GM19324 (cell line): Measurements from ENCODE around the gene CRYBA2.

Source experiments
- ATAC-seq: cut with Tn5 transposase; IDR thresholded peaks from one replicate; pipeline ENCODE4 v1.9.1; 2021; ENCODE audit warnings: mild to moderate bottlenecking, moderate library complexity; ENCODE audit not compliant: unreplicated experiment, low FRiP score

CRYBA2 gene

GRCh38 chr2:218999881-219000568 lies 6.8 kb upstream of the CRYBA2 start:
- no peak for ATAC-seq

- no peak for ATAC-seq
These were observed 6.0 kb upstream of the CRYBA2 start for GRCh38 chr2:218999021-218999880.

DNA sequence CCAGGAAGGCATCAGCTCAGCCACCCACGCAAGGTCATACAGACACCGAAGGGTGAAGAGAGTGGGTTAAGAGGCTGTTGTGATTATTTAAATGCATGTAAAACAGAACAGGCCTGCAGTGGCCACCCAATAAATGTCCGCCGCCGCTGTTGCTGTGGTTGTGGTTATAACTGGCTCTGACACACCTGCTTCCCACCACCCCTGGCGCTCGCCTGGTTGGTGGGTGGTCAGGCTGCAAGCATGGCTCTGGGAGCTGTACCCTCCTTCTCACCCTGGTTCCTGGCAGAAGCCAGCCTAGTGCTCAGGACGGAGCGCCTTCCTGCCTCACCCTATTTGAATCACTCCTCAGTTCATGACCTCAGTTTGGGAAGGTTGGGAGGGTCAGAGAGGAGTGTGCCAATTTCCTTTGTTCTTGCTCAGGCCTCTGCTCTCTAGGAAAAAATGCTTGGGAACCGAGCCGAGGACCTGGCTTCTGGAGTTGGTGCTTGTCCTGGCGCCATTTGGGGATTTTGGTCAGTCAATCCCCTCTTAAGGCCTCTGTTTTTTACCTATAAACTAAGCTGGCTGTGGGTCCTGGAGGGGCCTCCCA lies 5.3 kb upstream of the CRYBA2 start:
- ATAC-seq, result no peak

DNA sequence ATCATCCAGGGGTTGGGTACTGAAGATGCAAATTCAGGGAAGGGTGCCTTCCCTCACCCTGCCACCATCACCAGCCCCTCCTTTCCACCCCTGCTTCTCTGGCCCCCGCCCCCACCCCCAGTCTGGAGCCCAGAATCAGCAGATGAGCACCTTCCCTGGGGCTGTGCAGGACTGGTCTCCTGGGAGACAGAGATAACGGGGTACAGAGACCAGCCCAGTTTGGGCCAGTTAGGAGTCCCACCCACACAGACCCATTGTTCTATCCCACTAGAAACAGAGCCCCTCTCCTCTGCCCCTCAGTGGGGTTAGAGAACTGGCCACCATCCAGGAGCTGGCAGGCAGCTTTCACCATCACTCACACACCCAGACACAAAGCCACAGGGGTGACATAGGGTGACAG lies 4.5 kb upstream of the CRYBA2 start:
- ATAC-seq, result no peak

DNA sequence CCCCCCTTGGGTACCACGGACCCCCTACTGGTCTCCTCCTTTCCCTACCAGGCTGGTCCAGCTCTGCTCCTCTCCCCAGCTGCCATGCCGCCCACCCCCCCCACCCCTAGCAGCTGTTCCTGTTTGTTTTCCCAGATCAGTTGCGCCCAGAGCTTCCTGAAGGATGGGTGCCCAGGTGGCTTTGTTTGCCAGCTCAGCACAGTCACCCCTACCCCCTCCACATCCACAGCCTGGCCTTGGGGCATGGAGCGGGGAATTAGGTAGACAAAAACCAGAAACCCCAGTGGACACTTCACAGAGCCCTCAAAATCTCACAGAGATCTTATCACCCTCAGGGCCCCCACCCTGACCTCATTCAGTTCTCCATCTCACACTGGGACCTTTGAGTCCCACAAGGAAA lies 3.7 kb upstream of the CRYBA2 start:
- no peak for ATAC-seq

DNA sequence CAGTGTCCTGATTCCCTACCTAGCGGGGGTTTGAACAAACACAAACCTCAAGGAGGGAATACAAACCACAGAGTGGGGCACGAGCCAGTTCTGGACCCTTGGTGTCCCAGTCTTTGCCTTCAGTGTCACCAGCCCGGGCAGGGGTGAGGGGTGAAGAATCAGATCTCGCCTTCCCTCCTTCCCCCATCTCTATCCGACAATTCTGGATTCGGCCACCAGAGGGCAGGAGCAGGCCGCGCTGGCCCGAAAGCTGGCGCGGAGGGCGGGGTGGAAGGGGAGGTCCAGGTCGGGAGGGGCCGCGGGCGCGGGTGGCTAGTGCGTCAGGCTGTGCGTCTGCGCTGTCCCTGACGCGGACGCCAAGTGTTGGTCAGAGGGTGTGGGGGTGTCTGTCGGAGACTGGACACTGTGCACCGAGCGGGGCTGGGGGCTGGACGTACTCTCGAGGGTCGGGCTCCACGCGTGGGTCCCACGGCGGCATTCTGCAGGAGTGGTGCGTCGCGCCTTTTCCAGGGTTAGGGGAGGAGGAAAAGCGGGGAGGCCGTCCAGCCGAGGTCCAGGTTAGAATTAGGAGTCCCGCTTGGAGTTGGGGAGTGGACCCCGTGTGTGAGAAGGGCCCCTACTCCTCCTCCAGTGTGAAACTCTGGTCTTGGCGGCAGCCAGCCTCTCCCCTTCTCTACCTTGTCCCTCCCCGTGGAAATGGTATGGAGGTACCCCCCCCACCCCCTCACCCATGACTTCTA lies 2.9 kb upstream of the CRYBA2 start:
- ATAC-seq, result no peak

- no peak for ATAC-seq
These were observed 2.3 kb upstream of the CRYBA2 start for GRCh38 chr2:218995561-218995960.

DNA sequence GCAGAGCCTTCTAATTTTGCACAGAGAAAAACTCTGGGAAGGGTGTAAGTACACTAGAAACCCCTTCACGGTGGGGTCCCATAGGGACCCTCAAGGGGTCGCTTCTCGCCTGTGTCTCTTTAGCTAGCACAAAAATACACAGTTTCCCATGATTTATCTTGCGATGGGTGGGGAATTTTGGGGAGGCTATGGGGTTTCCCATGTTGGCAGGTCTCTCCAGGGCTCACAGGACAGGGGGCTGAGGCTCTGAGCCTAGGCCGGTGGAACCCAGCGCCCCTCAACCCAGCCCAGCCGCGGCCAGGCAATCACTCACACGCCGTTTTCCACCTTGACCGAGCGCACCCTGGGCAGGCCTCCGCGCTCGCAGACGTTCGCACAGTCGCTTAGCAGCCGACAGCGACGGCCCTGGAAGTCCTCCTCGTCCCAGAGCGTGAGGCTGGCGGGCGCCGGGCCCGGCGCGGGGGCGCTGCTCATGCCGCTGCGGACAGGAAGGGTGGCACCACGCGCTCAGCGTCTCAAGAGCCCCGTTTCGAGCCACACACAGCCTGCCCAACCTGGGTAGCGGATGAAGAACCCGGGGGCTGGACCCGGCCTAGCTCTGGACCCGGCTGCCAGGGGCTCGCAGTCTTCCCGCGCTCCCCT lies 398 bp downstream of the CRYBA2 start:
- no peak for ATAC-seq

DNA sequence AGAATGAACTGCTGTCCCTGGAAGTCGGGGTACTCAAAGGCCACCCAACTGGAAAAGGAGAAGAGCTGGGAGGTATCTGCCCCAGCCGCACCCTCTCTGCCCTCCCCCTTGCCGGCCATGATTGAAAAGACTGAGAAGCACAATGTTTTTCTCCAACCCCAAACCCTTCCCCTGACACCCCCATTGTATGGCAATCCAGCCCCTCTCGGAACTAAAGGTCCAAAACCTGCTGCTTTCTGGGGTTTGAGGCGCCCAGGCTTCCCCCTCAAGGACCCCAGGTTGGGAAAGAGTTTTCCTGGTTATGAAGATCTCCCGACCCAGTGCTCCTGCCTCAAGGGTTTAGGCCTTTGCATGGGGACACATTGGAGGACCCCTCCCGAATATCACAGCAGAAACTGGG lies 1.0 kb downstream of the CRYBA2 start:
- ATAC-seq, result no peak

- no peak for ATAC-seq
These were observed 1.5 kb downstream of the CRYBA2 start for GRCh38 chr2:218991674-218992168.

- ATAC-seq, result no peak
These were observed 2.6 kb downstream of the CRYBA2 start for GRCh38 chr2:218990612-218991011.

DNA sequence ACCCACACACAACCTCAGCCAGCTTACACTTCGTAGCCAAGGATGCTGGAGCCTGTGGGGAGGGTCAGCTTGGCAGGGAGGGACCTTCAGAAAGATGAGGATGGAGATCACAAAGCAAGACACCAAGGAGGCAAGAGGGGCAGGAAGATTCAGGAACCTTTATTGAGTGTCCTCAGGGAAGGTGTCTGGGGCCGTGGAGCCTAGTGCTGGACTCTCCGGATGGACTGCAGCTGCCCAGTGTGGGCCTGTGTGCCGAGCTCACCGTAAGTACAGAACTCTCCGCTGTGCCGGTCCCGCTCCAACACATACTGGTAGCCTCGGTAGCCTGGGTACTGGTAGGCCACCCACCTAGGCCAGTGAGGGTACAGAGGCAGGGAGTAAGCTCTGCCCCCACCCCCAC lies 3.2 kb downstream of the CRYBA2 start:
- no peak for ATAC-seq

DNA sequence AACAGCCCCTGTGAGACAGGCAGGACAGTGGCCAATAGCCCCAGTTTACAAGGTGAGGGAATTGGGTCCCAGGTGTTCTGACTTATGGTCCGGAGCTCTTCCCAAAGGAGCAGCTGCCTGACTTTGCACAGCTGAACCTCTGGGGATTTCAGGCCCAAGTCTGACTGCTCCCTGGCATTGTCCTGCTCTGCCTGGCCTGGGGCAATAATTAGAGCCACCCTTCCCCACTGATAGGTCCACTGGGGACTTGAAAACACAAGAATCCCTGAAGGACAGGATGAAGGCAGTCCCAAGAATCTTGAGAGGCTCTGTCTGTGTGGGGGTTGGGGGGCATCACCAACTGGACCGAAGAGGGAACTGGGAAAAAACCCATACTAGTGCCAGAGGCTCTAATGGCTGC lies 4.6 kb downstream of the CRYBA2 start:
- no peak for ATAC-seq

- no peak for ATAC-seq
These were observed 5.1 kb downstream of the CRYBA2 start for GRCh38 chr2:218988164-218988563.

- no peak for ATAC-seq
These were observed 7.0 kb downstream of the CRYBA2 start for GRCh38 chr2:218986148-218986761.

- ATAC-seq, result no peak
These were observed 7.7 kb downstream of the CRYBA2 start for GRCh38 chr2:218985325-218986091.

DNA sequence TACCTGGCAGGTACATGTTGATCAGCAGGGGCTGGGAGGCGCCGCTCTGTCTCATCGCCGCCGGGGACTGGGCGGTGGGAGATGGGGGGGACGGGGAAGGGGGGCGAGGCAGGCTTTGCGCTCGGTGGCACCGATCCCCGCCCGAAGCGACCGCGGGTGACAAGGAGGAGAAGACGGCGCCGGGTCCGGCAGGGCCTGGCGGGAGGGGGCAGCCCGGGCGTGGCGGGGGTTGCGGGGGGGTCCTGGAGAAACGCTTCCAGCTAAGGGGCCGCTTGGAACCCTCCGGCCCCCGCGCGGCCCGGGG lies 8.2 kb downstream of the CRYBA2 start, which contains the start of gene FEV:
FEV (minus strand) TSS at position 164 of the 304 bp plus-strand sequence; CDS start at position 55, 109 bp downstream.
- no peak for ATAC-seq

GRCh38 chr2:218984239-218985020 lies 8.8 kb downstream of the CRYBA2 start:
- no peak for ATAC-seq

DNA sequence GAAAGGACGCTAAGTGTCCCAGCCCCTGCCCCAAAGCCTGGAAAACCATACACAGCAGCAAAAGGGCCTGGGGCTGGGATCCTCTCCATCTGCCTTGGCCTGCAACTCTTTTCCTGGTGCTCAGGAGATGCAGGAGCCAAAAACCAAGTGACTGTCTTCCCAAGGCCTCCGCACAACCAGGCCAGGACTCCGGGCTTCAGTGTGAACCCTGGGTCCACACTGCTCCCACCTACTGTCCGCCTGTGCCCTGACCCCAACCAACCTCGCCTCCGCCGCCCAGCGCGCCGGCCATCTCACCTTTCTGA lies 9.3 kb downstream of the CRYBA2 start:
- no peak for ATAC-seq
